ENCODE results near the gene DVL2. TPM values are rescaled to one million over a fixed set of nuclear protein-coding genes. Genes with fewer than 3 reads are reported as not detected.

The DVL2 gene
- total and polyA plus RNA-seq, 12 donors, result 11.8 to 87.2 (median 44.4) TPM

- peak; percentile 57 to 85 for TF ChIP-seq POLR2A (IDR thresholded peaks at IDR 0.05)
- TF ChIP-seq, protein P1, sequence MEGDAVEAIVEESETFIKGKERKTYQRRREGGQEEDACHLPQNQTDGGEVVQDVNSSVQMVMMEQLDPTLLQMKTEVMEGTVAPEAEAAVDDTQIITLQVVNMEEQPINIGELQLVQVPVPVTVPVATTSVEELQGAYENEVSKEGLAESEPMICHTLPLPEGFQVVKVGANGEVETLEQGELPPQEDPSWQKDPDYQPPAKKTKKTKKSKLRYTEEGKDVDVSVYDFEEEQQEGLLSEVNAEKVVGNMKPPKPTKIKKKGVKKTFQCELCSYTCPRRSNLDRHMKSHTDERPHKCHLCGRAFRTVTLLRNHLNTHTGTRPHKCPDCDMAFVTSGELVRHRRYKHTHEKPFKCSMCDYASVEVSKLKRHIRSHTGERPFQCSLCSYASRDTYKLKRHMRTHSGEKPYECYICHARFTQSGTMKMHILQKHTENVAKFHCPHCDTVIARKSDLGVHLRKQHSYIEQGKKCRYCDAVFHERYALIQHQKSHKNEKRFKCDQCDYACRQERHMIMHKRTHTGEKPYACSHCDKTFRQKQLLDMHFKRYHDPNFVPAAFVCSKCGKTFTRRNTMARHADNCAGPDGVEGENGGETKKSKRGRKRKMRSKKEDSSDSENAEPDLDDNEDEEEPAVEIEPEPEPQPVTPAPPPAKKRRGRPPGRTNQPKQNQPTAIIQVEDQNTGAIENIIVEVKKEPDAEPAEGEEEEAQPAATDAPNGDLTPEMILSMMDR (IDR thresholded peaks at IDR 0.05), result peak in 1 of 6 experiments; percentile 9
- DNase-seq, result peak; percentile 94 to 98 (median 95)
- H3K27me3 ChIP-seq, result no peaks in the 10 kb centered on the region
- peak within 1 kb of the TSS; percentile 1 to 92 (median 49) for H3K4me3 ChIP-seq
- peaks cover 0 to 44% of the 10 kb centered on the region in 2 donors for H3K36me3 ChIP-seq (replicated peaks in 1 of 2)
- WGBS, 4 donors, result 0 to 1% (median 0%) methylated on average over 20 to 62 of the region's 62 CpGs
- H3K27ac ChIP-seq, result peak within 1 kb of the TSS; percentile 87 to 100 (median 95)
- H3K9me3 ChIP-seq (replicated peaks in 1 of 3), result no peaks in the 10 kb centered on the region
- intact Hi-C loops (cut with DNase I), result no loop called here
- H3K4me1 ChIP-seq (replicated peaks in 1 of 2), result peaks cover 24 to 28% of the 10 kb centered on the region in 2 donors
These were observed 7.7 kb upstream of the DVL2 start, which contains the start of gene GABARAP for GRCh38 chr17:7241783-7242716. Gene GABARAP (minus strand): TSS chr17:7242449. CDS start chr17:7242330, 119 bp downstream.

DNA sequence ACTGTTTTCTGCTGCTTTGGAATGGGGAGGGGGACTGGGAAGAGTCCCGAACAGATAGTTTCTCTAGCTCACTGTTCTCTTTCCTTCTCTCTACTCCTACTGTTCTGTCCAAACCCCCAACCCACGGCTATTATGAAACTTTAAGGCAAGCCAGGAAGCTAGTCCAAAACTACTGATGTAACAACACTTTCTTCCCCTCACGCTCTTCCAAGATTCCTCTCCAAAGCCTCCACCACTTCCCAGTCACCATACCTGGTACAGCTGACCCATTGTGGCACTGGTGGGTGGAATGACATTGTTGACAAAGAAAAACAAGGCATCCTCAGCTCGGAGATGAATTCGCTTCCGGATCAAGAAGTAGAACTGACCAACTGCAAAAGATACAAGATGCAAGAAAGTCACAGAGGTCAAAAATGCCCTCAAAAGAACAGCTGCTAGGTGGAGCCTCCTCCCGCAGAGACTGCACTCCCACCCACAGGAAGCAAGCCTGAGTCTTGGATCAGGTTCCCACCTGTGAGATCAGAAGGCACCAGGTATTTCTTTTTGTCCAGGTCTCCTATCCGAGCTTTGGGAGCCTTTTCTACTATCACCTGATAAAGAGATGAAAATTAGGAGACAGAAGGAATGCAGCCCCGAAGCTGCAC is 6.9 kb upstream of the DVL2 start:
- intact Hi-C loops (cut with DNase I), result no loop called here
- H3K27ac ChIP-seq, result peak overlapping the region; percentile 87 to 100 (median 95)
- 13 to 19% (median 16%) methylated on average over 9 of the region's 9 CpGs for WGBS, 4 donors
- H3K27me3 ChIP-seq, result no peaks in the 10 kb centered on the region
- H3K36me3 ChIP-seq (replicated peaks in 1 of 2), result peaks cover 0 to 44% of the 10 kb centered on the region in 2 donors
- no peaks in the 10 kb centered on the region for H3K9me3 ChIP-seq (replicated peaks in 1 of 3)
- TF ChIP-seq, protein P1 (IDR thresholded peaks at IDR 0.05), result no peak
- TF ChIP-seq POLR2A (IDR thresholded peaks at IDR 0.05), result peak in 1 of 2 donors; percentile 14
- H3K4me1 ChIP-seq (replicated peaks in 1 of 2), result peaks cover 29 to 31% of the 10 kb centered on the region in 2 donors
- DNase-seq, result no peak
- peak overlapping the region in 3 of 4 donors; percentile 47 to 92 (median 51) for H3K4me3 ChIP-seq

- intact Hi-C loops (cut with DNase I), result no loop called here
- WGBS, 4 donors, result 25 to 38% (median 30%) methylated on average over 4 of the region's 4 CpGs
These were observed 6.1 kb upstream of the DVL2 start for GRCh38 chr17:7240375-7240774.

More at GRCh38 chr17:7240375-7240774, 6.1 kb upstream of the DVL2 start:
- Histone ChIP-seq H3K27me3 (no peaks in the 10 kb centered on the region), H3K4me3 (peak overlapping the region in 2 of 4 donors; percentile 23 to 92), H3K9me3 (replicated peaks in 1 of 3) (no peaks in the 10 kb centered on the region), H3K4me1 (replicated peaks in 1 of 2) (peaks cover 37 to 39% of the 10 kb centered on the region in 2 donors), H3K36me3 (replicated peaks in 1 of 2) (peaks cover 0 to 44% of the 10 kb centered on the region in 2 donors), H3K27ac (peak overlapping the region; percentile 87 to 100 (median 95))
- no peak for DNase-seq
- TF ChIP-seq, protein P1 (IDR thresholded peaks at IDR 0.05), result no peak
- TF ChIP-seq POLR2A (IDR thresholded peaks at IDR 0.05), result no peak
